Breast epithelium (tissue), 4 donors: ENCODE results near the gene SCOC. TPM values are rescaled to one million over a fixed set of nuclear protein-coding genes. Genes with fewer than 3 reads are reported as not detected.

Source experiments
- DNase-seq, 2 donors: peaks; one replicate each; pipeline ENCODE4 v3.0.0-alpha.2; 2019; ENCODE audit warnings: low spot score in 2 of 2
- H3K27ac ChIP-seq, 2 donors: fragments of 200-600 bp; sonication (generic) in 1 of 2; one replicate each; pipeline ENCODE4 v1.5.1; 2016 to 2019; ENCODE audit warnings: mild to moderate bottlenecking in 1 of 2
- H3K27me3 ChIP-seq, 2 donors: fragments of 200-600 bp; sonication (generic) in 1 of 2; one replicate each; pipeline versions ENCODE4 v1.5.1 to v1.6.0; 2017 to 2019; ENCODE audit warnings: control low read depth in 1 of 2, mild to moderate bottlenecking in 1 of 2
- H3K36me3 ChIP-seq: fragments of 200-600 bp; one replicate; pipeline ENCODE4 v1.5.1; 2019
- H3K4me1 ChIP-seq, 2 donors: fragments of 200-600 bp; sonication (generic); one replicate each; pipeline ENCODE4 v1.5.1; 2016 to 2019; ENCODE audit warnings: control low read depth in 1 of 2
- H3K4me3 ChIP-seq, 3 donors: fragments of 200-600 bp; sonication (generic); 1 replicate in 2 of 3; 2 replicates in 1 of 3; pipeline ENCODE4 v1.5.1; 2016 to 2019; ENCODE audit warnings: mild to moderate bottlenecking in 3 of 3, moderate library complexity in 2 of 3
- H3K9me3 ChIP-seq, 2 donors: fragments of 200-600 bp; sonication (generic) in 1 of 2; one replicate each; pipeline ENCODE4 v1.5.1; 2016 to 2019; ENCODE audit warnings: control low read depth in 1 of 2
- CTCF ChIP-seq, 3 donors: fragments of 450-650 bp; IDR thresholded peaks; one replicate each; pipeline ENCODE4 v1.5.1; 2016 to 2017; ENCODE audit warnings: antibody characterized with exemption in 3 of 3, mild to moderate bottlenecking in 3 of 3, moderate library complexity in 3 of 3
- POLR2A ChIP-seq: fragments of 450-650 bp; IDR thresholded peaks from one replicate; pipeline ENCODE4 v1.6.1; 2016; ENCODE audit warnings: antibody characterized with exemption, mild to moderate bottlenecking, moderate library complexity
- POLR2AphosphoS5 ChIP-seq, 3 donors: sonication (generic); formaldehyde crosslinking; IDR thresholded peaks; one replicate each; pipeline ENCODE4 v1.6.1; 2017; ENCODE audit warnings: antibody characterized with exemption in 3 of 3
- intact Hi-C: fragments of 100-400 bp; cut with DNase I; formaldehyde crosslinking; loops from one replicate; pipeline ENCODE4 v1.15.1; 2023; ENCODE audit warnings: low total_unique reads
- total RNA-seq, 3 donors: library from RNA; depleted of rRNA; stranded (reverse); fragments of >200 nt; gene quantifications; one replicate each; pipeline ENCODE4 v1.1.0, GENCODE V29; 2016

The SCOC gene
- total RNA-seq, 3 donors from 2014 or later, result 44.6 to 64.0 (median 47.5) TPM

DNA sequence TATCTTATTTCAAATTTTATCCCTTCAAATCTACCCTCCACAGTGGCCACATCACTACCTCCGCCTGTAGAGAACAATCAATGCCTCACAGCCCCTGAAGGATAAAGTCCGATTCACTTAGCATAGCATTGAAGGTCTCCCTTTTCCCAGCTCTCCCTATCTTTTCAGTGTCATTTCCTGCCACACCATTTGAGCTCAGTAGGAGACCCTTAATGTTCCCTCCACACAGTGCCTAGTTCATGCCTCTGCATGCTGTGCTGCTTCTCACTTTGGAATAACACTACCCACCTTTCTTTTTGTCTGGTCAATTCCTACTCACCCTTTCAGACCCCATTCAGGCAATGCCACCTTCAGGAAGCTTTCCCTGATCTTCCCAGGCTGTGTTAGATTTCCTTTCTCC, 23.6 kb upstream of the SCOC start:
- H3K36me3 ChIP-seq, result no peaks in the 10 kb centered on the region
- no peak overlapping the region for H3K27ac ChIP-seq
- no peaks in the 10 kb centered on the region for H3K27me3 ChIP-seq
- no peak for TF ChIP-seq CTCF (IDR thresholded peaks at IDR 0.05)
- TF ChIP-seq POLR2A, result no peak
- no peak for TF ChIP-seq POLR2AphosphoS5 (IDR thresholded peaks at IDR 0.05)
- no peaks in the 10 kb centered on the region for H3K9me3 ChIP-seq
- H3K4me1 ChIP-seq, result no peaks in the 10 kb centered on the region
- intact Hi-C loops, result no loop called here
- DNase-seq, result no peak
- no peak overlapping the region for H3K4me3 ChIP-seq

- Histone ChIP-seq H3K27ac (no peak overlapping the region), H3K4me3 (no peak overlapping the region), H3K4me1 (no peaks in the 10 kb centered on the region), H3K36me3 (no peaks in the 10 kb centered on the region), H3K9me3 (no peaks in the 10 kb centered on the region), H3K27me3 (no peaks in the 10 kb centered on the region)
- DNase-seq, result no peak
- no peak for TF ChIP-seq CTCF (IDR thresholded peaks at IDR 0.05)
- no peak for TF ChIP-seq POLR2A
- no peak for TF ChIP-seq POLR2AphosphoS5 (IDR thresholded peaks at IDR 0.05)
- intact Hi-C loops, result no loop called here
Observed at GRCh38 chr4:140351093-140352075, 22.1 kb upstream of the SCOC start.

- Histone ChIP-seq H3K4me1 (no peaks in the 10 kb centered on the region), H3K27me3 (no peaks in the 10 kb centered on the region), H3K4me3 (no peak overlapping the region), H3K9me3 (no peaks in the 10 kb centered on the region), H3K36me3 (no peaks in the 10 kb centered on the region), H3K27ac (no peak overlapping the region)
- TF ChIP-seq POLR2A (no peak), POLR2AphosphoS5 (IDR thresholded peaks at IDR 0.05) (no peak), CTCF (IDR thresholded peaks at IDR 0.05) (no peak)
- DNase-seq, result no peak
- intact Hi-C loops, result no loop called here
Observed at GRCh38 chr4:140353786-140354185, 19.7 kb upstream of the SCOC start.

DNA sequence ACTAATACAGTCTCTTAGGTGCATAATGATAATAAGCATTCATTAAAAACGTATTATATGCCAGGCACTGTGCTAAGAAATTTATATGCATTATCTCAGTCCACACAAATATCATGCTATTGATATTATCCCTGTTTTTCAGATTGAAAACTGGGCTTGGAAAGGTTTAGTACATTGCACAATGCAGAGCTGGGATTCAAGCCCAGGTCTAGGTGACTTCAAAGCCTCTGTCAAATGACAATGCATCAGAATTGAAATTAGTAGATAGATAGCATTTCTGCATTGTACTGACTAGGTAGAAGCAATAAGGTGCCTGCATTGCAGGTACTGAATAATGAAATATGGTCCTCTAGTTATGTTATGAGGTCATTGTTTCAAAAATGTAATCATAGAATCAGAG, 18.2 kb upstream of the SCOC start:
- no peaks in the 10 kb centered on the region for H3K9me3 ChIP-seq
- no peak for DNase-seq
- no peaks in the 10 kb centered on the region for H3K36me3 ChIP-seq
- no peak overlapping the region for H3K27ac ChIP-seq
- intact Hi-C loops, result no loop called here
- H3K4me1 ChIP-seq, result no peaks in the 10 kb centered on the region
- H3K4me3 ChIP-seq, result no peak overlapping the region
- TF ChIP-seq CTCF (IDR thresholded peaks at IDR 0.05) (no peak), POLR2AphosphoS5 (IDR thresholded peaks at IDR 0.05) (no peak), POLR2A (no peak)
- H3K27me3 ChIP-seq, result no peaks in the 10 kb centered on the region

- DNase-seq, result no peak
- TF ChIP-seq POLR2A (no peak), POLR2AphosphoS5 (IDR thresholded peaks at IDR 0.05) (no peak), CTCF (IDR thresholded peaks at IDR 0.05) (no peak)
- Histone ChIP-seq H3K9me3 (no peaks in the 10 kb centered on the region), H3K36me3 (no peaks in the 10 kb centered on the region), H3K27me3 (no peaks in the 10 kb centered on the region), H3K4me3 (no peak overlapping the region), H3K27ac (no peak overlapping the region), H3K4me1 (no peaks in the 10 kb centered on the region)
- intact Hi-C loops, result no loop called here
Observed at GRCh38 chr4:140357868-140358267, 15.6 kb upstream of the SCOC start.
